Fibroblast of lung (primary cell): ENCODE measurements around the gene HP.

ENCODE experiments used
- CTCF ChIP-seq, 2 donors: IDR thresholded peaks in 1 of 2; conservative IDR thresholded peaks in 1 of 2; 1 replicate in 1 of 2; 2 replicates in 1 of 2; pipeline ENCODE4 v1.5.1; 2011 to 2012; ENCODE audit warnings: low read length in 2 of 2, control low read depth in 1 of 2, inconsistent platforms in 1 of 2, low read depth in 1 of 2, mild to moderate bottlenecking in 1 of 2
- EZH2 ChIP-seq: IDR thresholded peaks from 2 replicates; pipeline ENCODE4 v1.5.1; 2012; ENCODE audit warnings: low read length, control low read depth, mild to moderate bottlenecking; ENCODE audit errors: missing control alignments

- TF ChIP-seq CTCF (conservative IDR thresholded peaks at IDR 0.05 in 1 of 2, IDR thresholded peaks at IDR 0.05 in 1 of 2; ENCODE audit: low read depth in 1 of 2, low read length in 2 of 2) (no peak), EZH2 (no peak)
These were observed 55.7 kb downstream of the HP start for GRCh38 chr16:72109966-72110530.
